ENCODE data around the gene PPIP5K1.
A peak's percentile ranks its signal among the peaks of the same experiment; 100 is the strongest.
"Not testable (repeated sequence)": the region's sequence is repeated elsewhere in the genome, so short reads cannot be mapped to it uniquely, and the experiment has no call there.

PPIP5K1 gene

GRCh38 chr15:43589778-43590466 is at the start of gene PPIP5K1:
Gene PPIP5K1, minus strand, starts transcription at chr15:43590208. Its CDS starts 5,704 bp downstream, at chr15:43584504.
- not testable (repeated sequence) for DNase-seq (ENCODE audit: low read depth)

- not testable (repeated sequence) for DNase-seq (ENCODE audit: low read depth)
Measured at GRCh38 chr15:43638464-43639204, 48.6 kb upstream of the PPIP5K1 start.

GRCh38 chr15:43626937-43627336 is 36.9 kb upstream of the PPIP5K1 start:
- DNase-seq (ENCODE audit: low read depth) = not testable (repeated sequence)

GRCh38 chr15:43625106-43625505 is 35.1 kb upstream of the PPIP5K1 start:
- DNase-seq (ENCODE audit: low read depth) = no peak

- not testable (repeated sequence) for DNase-seq (ENCODE audit: low read depth)
Measured at GRCh38 chr15:43622068-43622799, 32.2 kb upstream of the PPIP5K1 start.

- not testable (repeated sequence) for DNase-seq (ENCODE audit: low read depth)
Measured at GRCh38 chr15:43618700-43619099, 28.7 kb upstream of the PPIP5K1 start, which contains the start of gene STRC. Gene STRC, minus strand, starts transcription at chr15:43618800. Its CDS starts 78 bp downstream, at chr15:43618722.

GRCh38 chr15:43617750-43618149 is 27.7 kb upstream of the PPIP5K1 start:
- not testable (repeated sequence) for DNase-seq (ENCODE audit: low read depth)

GRCh38 chr15:43602233-43602632 is 12.2 kb upstream of the PPIP5K1 start:
- not testable (repeated sequence) for DNase-seq (ENCODE audit: low read depth)

GRCh38 chr15:43600200-43600599 is 10.2 kb upstream of the PPIP5K1 start:
- DNase-seq (ENCODE audit: low read depth) = not testable (repeated sequence)

- DNase-seq (ENCODE audit: low read depth) = not testable (repeated sequence)
Measured at GRCh38 chr15:43599131-43599530, 9.1 kb upstream of the PPIP5K1 start.

GRCh38 chr15:43593328-43594190 is 3.6 kb upstream of the PPIP5K1 start, which contains the start of gene CKMT1B:
Gene CKMT1B, plus strand, starts transcription at chr15:43594027. Its CDS starts 192 bp downstream, at chr15:43594219.
- DNase-seq (ENCODE audit: low read depth) = not testable (repeated sequence)

- not testable (repeated sequence) for DNase-seq (ENCODE audit: low read depth)
Measured at GRCh38 chr15:43592841-43593240, 2.8 kb upstream of the PPIP5K1 start.

GRCh38 chr15:43574607-43575006 is 15.4 kb downstream of the PPIP5K1 start:
- DNase-seq (ENCODE audit: low read depth) = not testable (repeated sequence)

- not testable (repeated sequence) for DNase-seq (ENCODE audit: low read depth)
Measured at GRCh38 chr15:43566615-43567014, 23.4 kb downstream of the PPIP5K1 start.

GRCh38 chr15:43563793-43564192 is 26.2 kb downstream of the PPIP5K1 start:
- DNase-seq (ENCODE audit: low read depth) = not testable (repeated sequence)

GRCh38 chr15:43562753-43563152 is 27.3 kb downstream of the PPIP5K1 start:
- DNase-seq (ENCODE audit: low read depth) = not testable (repeated sequence)

GRCh38 chr15:43552986-43553385 is 37.0 kb downstream of the PPIP5K1 start:
- DNase-seq (ENCODE audit: low read depth) = no peak

- no peak for DNase-seq (ENCODE audit: low read depth)
Measured at GRCh38 chr15:43552256-43552655, 37.8 kb downstream of the PPIP5K1 start.

GRCh38 chr15:43550527-43551363 is 39.3 kb downstream of the PPIP5K1 start:
- DNase-seq (ENCODE audit: low read depth) = peak; percentile 76

- no peak for DNase-seq (ENCODE audit: low read depth)
Measured at GRCh38 chr15:43547539-43547938, 42.5 kb downstream of the PPIP5K1 start.

All from stromal cell of bone marrow (primary cell).